ENCODE measurements around the gene LMO4. TPM values are rescaled to one million over a fixed set of nuclear protein-coding genes. Genes with fewer than 3 reads are reported as not detected.

Gene LMO4
- total RNA-seq, result 61.9 and 62.8 TPM in 2 replicates

DNA sequence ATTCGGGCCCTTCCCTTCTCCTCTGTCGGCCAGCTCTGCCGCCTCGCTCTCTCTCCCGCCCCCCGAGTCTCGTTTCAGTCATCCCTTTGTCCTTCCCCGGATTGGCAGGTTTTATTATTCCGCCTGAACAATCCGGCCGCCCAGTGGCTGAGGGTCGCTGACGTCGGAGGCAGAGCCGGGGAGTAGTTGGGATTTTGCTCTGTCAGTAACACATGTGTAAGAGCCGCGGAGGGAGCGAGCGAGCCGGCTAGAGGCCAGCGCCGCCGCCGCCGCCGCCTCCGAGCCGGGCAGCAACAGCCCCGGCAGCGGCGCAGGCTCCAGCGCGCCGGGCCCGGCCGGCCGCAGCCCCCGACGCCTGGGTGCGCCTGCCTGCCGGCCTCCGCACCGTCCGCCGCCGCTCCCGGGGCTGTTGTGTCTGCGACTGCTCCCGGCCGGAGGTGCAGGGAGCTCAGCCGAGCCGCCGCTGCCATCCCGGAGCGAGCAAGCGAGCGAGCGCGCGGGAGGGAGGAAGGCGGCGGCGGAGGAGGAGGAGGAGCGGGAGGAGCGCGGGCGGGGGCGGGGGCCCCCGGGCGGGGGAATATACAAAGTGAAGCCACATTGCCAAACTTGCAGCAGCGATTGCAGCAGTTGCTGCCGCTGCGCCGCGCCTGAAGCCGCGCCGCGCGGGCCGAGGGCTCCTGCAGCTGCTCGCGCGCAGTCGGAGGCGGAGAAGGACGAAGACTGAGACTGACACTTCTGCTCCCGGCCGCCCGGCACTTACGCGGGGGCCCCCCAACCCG lies at the start of gene LMO4:
LMO4 (plus strand) TSS at position 609 of the 779 bp plus-strand sequence. CDS start 3,136 bp downstream, outside the sequence.
- Histone ChIP-seq H3K79me2 (ENCODE audit: insufficient read depth, low read length) (peaks cover 41% of the 10 kb centered on the region), H3K9me3 (ENCODE audit: low read depth, low read length) (no peaks in the 10 kb centered on the region), H4K20me1 (ENCODE audit: insufficient read depth, low read length) (peaks cover 4% of the 10 kb centered on the region), H3K27me3 (ENCODE audit: insufficient read depth, low read length) (no peaks in the 10 kb centered on the region), H3K36me3 (ENCODE audit: insufficient read depth, low read length) (no peaks in the 10 kb centered on the region), H3K4me2 (ENCODE audit: insufficient read depth, low read length) (peak within 1 kb of the TSS; percentile 97), H3K4me3 (ENCODE audit: insufficient read depth, low read length) (peak within 1 kb of the TSS; percentile 89), H3K27ac (ENCODE audit: low read depth, low read length) (peak within 1 kb of the TSS; percentile 82), H2AFZ (ENCODE audit: low read length) (peak within 1 kb of the TSS; percentile 90), H3K4me1 (ENCODE audit: insufficient read depth, low read length) (peaks cover 26% of the 10 kb centered on the region)
- DNase-seq (ENCODE audit: insufficient read length, low spot score, missing footprints), result peak; percentile 99
- no peak for TF ChIP-seq CTCF (IDR thresholded peaks at IDR 0.05; ENCODE audit: extremely low read depth, low read depth, low read length)

- peak overlapping the region; percentile 59 for H3K4me2 ChIP-seq (ENCODE audit: insufficient read depth, low read length)
- H3K27me3 ChIP-seq (ENCODE audit: insufficient read depth, low read length), result no peaks in the 10 kb centered on the region
- peak overlapping the region; percentile 77 for H3K27ac ChIP-seq (ENCODE audit: low read depth, low read length)
- H4K20me1 ChIP-seq (ENCODE audit: insufficient read depth, low read length), result no peaks in the 10 kb centered on the region
- no peaks in the 10 kb centered on the region for H3K36me3 ChIP-seq (ENCODE audit: insufficient read depth, low read length)
- TF ChIP-seq CTCF (IDR thresholded peaks at IDR 0.05; ENCODE audit: extremely low read depth, low read depth, low read length), result no peak
- H2AFZ ChIP-seq (ENCODE audit: low read length), result peak overlapping the region; percentile 78
- no peak overlapping the region for H3K4me3 ChIP-seq (ENCODE audit: insufficient read depth, low read length)
- DNase-seq (ENCODE audit: insufficient read length, low spot score, missing footprints), result no peak
- H3K79me2 ChIP-seq (ENCODE audit: insufficient read depth, low read length), result no peaks in the 10 kb centered on the region
- H3K4me1 ChIP-seq (ENCODE audit: insufficient read depth, low read length), result peaks cover 18% of the 10 kb centered on the region
- no peaks in the 10 kb centered on the region for H3K9me3 ChIP-seq (ENCODE audit: low read depth, low read length)
These were observed 49.2 kb upstream of the LMO4 start for GRCh38 chr1:87279536-87279875.

- Histone ChIP-seq H3K4me2 (ENCODE audit: insufficient read depth, low read length) (no peak overlapping the region), H3K4me3 (ENCODE audit: insufficient read depth, low read length) (no peak overlapping the region), H3K79me2 (ENCODE audit: insufficient read depth, low read length) (no peaks in the 10 kb centered on the region), H3K4me1 (ENCODE audit: insufficient read depth, low read length) (peaks cover 18% of the 10 kb centered on the region), H3K9me3 (ENCODE audit: low read depth, low read length) (no peaks in the 10 kb centered on the region), H2AFZ (ENCODE audit: low read length) (peak overlapping the region; percentile 78), H3K27me3 (ENCODE audit: insufficient read depth, low read length) (no peaks in the 10 kb centered on the region), H4K20me1 (ENCODE audit: insufficient read depth, low read length) (no peaks in the 10 kb centered on the region), H3K27ac (ENCODE audit: low read depth, low read length) (peak overlapping the region; percentile 77), H3K36me3 (ENCODE audit: insufficient read depth, low read length) (no peaks in the 10 kb centered on the region)
- no peak for DNase-seq (ENCODE audit: insufficient read length, low spot score, missing footprints)
- TF ChIP-seq CTCF (IDR thresholded peaks at IDR 0.05; ENCODE audit: extremely low read depth, low read depth, low read length), result peak; percentile 15
These were observed 48.6 kb upstream of the LMO4 start for GRCh38 chr1:87279966-87280535.

GRCh38 chr1:87284456-87285240 lies 44.0 kb upstream of the LMO4 start:
- H3K27ac ChIP-seq (ENCODE audit: low read depth, low read length), result no peak overlapping the region
- H3K79me2 ChIP-seq (ENCODE audit: insufficient read depth, low read length), result no peaks in the 10 kb centered on the region
- H3K36me3 ChIP-seq (ENCODE audit: insufficient read depth, low read length), result no peaks in the 10 kb centered on the region
- no peaks in the 10 kb centered on the region for H4K20me1 ChIP-seq (ENCODE audit: insufficient read depth, low read length)
- no peak for DNase-seq (ENCODE audit: insufficient read length, low spot score, missing footprints)
- no peak for TF ChIP-seq CTCF (IDR thresholded peaks at IDR 0.05; ENCODE audit: extremely low read depth, low read depth, low read length)
- no peak overlapping the region for H3K4me3 ChIP-seq (ENCODE audit: insufficient read depth, low read length)
- no peaks in the 10 kb centered on the region for H3K9me3 ChIP-seq (ENCODE audit: low read depth, low read length)
- H3K27me3 ChIP-seq (ENCODE audit: insufficient read depth, low read length), result no peaks in the 10 kb centered on the region
- H3K4me2 ChIP-seq (ENCODE audit: insufficient read depth, low read length), result no peak overlapping the region
- no peak overlapping the region for H2AFZ ChIP-seq (ENCODE audit: low read length)
- H3K4me1 ChIP-seq (ENCODE audit: insufficient read depth, low read length), result peaks cover 4% of the 10 kb centered on the region

Measured in osteoblast (primary cell).